HepG2 (cell line): ENCODE data around the gene HELZ2. TPM values are rescaled to one million over a fixed set of nuclear protein-coding genes. Genes with fewer than 3 reads are reported as not detected.
A peak's percentile ranks its signal among the peaks of the same experiment; 100 is the strongest.

Source experiments
- CBX1 ChIP-seq: IDR thresholded peaks from one replicate; pipeline ENCODE4 v1.6.1; 2016; ENCODE audit warnings: antibody characterized with exemption, low read depth
- GATA4 ChIP-seq: sonication (generic); IDR thresholded peaks from 2 replicates; pipeline ENCODE4 v1.6.1; 2016; ENCODE audit warnings: antibody characterized with exemption, low read depth, borderline replicate concordance
- GTF2F1 ChIP-seq: fragments of 150-350 bp; IDR thresholded peaks from 2 replicates; pipeline ENCODE4 v1.6.1; 2014; ENCODE audit warnings: low read length
- HDAC2 ChIP-seq: sonication (generic); formaldehyde crosslinking; IDR thresholded peaks from 2 replicates; pipeline ENCODE4 v1.4.0; 2020; ENCODE audit warnings: missing genetic modification reagents
- ISX ChIP-seq: sonication (generic); formaldehyde crosslinking; conservative IDR thresholded peaks from 2 replicates; pipeline ENCODE4 v1.5.0; 2020; ENCODE audit warnings: missing genetic modification reagents
- JUND ChIP-seq: sonication (generic); formaldehyde crosslinking; IDR thresholded peaks from 2 replicates; pipeline ENCODE4 v1.8.0; 2022; ENCODE audit warnings: mild to moderate bottlenecking, missing genetic modification reagents
- KLF13 ChIP-seq: sonication (generic); formaldehyde crosslinking; IDR thresholded peaks from 2 replicates; pipeline ENCODE4 v1.4.0; 2020; ENCODE audit warnings: mild to moderate bottlenecking, missing genetic modification reagents
- PRMT3 ChIP-seq: sonication (generic); formaldehyde crosslinking; IDR thresholded peaks from 2 replicates; pipeline ENCODE4 v1.8.1; 2022; ENCODE audit warnings: low read depth, mild to moderate bottlenecking, moderate library complexity, missing genetic modification reagents, borderline replicate concordance
- RFXAP ChIP-seq: sonication (generic); formaldehyde crosslinking; IDR thresholded peaks from 2 replicates; pipeline ENCODE4 v1.4.0; 2020; ENCODE audit warnings: missing genetic modification reagents, borderline replicate concordance
- TAF1 ChIP-seq: sonication (generic); formaldehyde crosslinking; IDR thresholded peaks from 2 replicates; pipeline ENCODE4 v1.4.0; 2020; ENCODE audit warnings: missing genetic modification reagents
- YEATS2 ChIP-seq: sonication (generic); formaldehyde crosslinking; IDR thresholded peaks from 2 replicates; pipeline ENCODE4 v1.4.0; 2020; ENCODE audit warnings: missing genetic modification reagents, borderline replicate concordance
- ZBTB3 ChIP-seq: sonication (generic); formaldehyde crosslinking; IDR thresholded peaks from 2 replicates; pipeline ENCODE4 v1.4.0; 2020; ENCODE audit warnings: low read depth, mild to moderate bottlenecking, moderate library complexity, missing genetic modification reagents, borderline replicate concordance
- ZFP36L1 ChIP-seq: sonication (generic); formaldehyde crosslinking; IDR thresholded peaks from 2 replicates; pipeline ENCODE4 v1.8.0; 2022; ENCODE audit warnings: mild to moderate bottlenecking, missing genetic modification reagents, moderate library complexity
- ZFX ChIP-seq: sonication (generic); formaldehyde crosslinking; IDR thresholded peaks from 2 replicates; pipeline ENCODE4 v1.4.0; 2020; ENCODE audit warnings: mild to moderate bottlenecking, low read depth, missing genetic modification reagents, moderate library complexity
- ZNF24 ChIP-seq: fragments of 450-650 bp; IDR thresholded peaks from 2 replicates; pipeline ENCODE4 v1.6.1; 2017; ENCODE audit warnings: antibody characterized with exemption, mild to moderate bottlenecking
- ZNF256 ChIP-seq: sonication (generic); formaldehyde crosslinking; conservative IDR thresholded peaks from 2 replicates; pipeline ENCODE4 v1.4.0; 2020; ENCODE audit warnings: missing genetic modification reagents
- ZNF264 ChIP-seq: sonication (generic); formaldehyde crosslinking; IDR thresholded peaks from 2 replicates; pipeline ENCODE4 v1.4.0; 2020; ENCODE audit warnings: missing genetic modification reagents
- ZNF296 ChIP-seq: sonication (generic); formaldehyde crosslinking; conservative IDR thresholded peaks from 2 replicates; pipeline ENCODE4 v1.5.0; 2020; ENCODE audit warnings: mild to moderate bottlenecking, missing genetic modification reagents
- ZNF547 ChIP-seq: sonication (generic); formaldehyde crosslinking; IDR thresholded peaks from 2 replicates; pipeline ENCODE4 v1.5.1; 2020; ENCODE audit warnings: mild to moderate bottlenecking, missing genetic modification reagents
- ZNF773 ChIP-seq: sonication (generic); formaldehyde crosslinking; IDR thresholded peaks from 2 replicates; pipeline ENCODE4 v1.4.0; 2020; ENCODE audit warnings: missing genetic modification reagents, borderline replicate concordance
- polyA plus RNA-seq, 8 experiments: library from polyadenylated mRNA; depleted of rRNA in 3 of 8; stranded (reverse) in 7 of 8; unstranded in 1 of 8; fragments of >200 nt; fragmentation: Illumina TruSeq in 4 of 8; extraction: Trizol in 4 of 8; gene quantifications; 2 replicates each; pipeline versions ENCODE4 v1.2.1 to v1.2.3, GENCODE V29; 2011 to 2016; ENCODE audit warnings: low read depth in 4 of 8, missing spikeins in 1 of 8, mixed read lengths in 1 of 8; ENCODE audit not compliant: insufficient read depth in 1 of 8
- total RNA-seq, 5 experiments: library from RNA; depleted of rRNA; stranded (reverse); fragments of >200 nt; fragmentation: Illumina TruSeq; extraction: Trizol; gene quantifications; 2 replicates each; pipeline ENCODE4 v1.2.3, GENCODE V29; 2016; ENCODE audit warnings: low read depth in 1 of 5
- TF ChIP-seq, protein P1 (sequence below): sonication (generic); formaldehyde crosslinking; conservative IDR thresholded peaks from 2 replicates; pipeline ENCODE4 v1.5.0; 2020; ENCODE audit warnings: missing genetic modification reagents
- TF ChIP-seq, protein P2 (sequence below): sonication (generic); formaldehyde crosslinking; IDR thresholded peaks from 2 replicates; pipeline ENCODE4; 2020; ENCODE audit warnings: missing genetic modification reagents, mild to moderate bottlenecking, borderline replicate concordance
- TF ChIP-seq, protein P3 (sequence below): sonication (generic); formaldehyde crosslinking; IDR thresholded peaks from 2 replicates; pipeline ENCODE4 v1.8.0; 2022; ENCODE audit warnings: missing genetic modification reagents, mild to moderate bottlenecking, borderline replicate concordance
- TF ChIP-seq, protein P4 (sequence below): sonication (generic); formaldehyde crosslinking; IDR thresholded peaks from 2 replicates; pipeline ENCODE4 v1.4.0; 2020; ENCODE audit warnings: low read depth, mild to moderate bottlenecking, missing genetic modification reagents

Gene HELZ2
- total and polyA plus RNA-seq, 2 of the 13 experiments (the other 11 are each of a cell fraction or from before 2014, with no cell fraction given): 9.6 to 10.1 TPM

DNA sequence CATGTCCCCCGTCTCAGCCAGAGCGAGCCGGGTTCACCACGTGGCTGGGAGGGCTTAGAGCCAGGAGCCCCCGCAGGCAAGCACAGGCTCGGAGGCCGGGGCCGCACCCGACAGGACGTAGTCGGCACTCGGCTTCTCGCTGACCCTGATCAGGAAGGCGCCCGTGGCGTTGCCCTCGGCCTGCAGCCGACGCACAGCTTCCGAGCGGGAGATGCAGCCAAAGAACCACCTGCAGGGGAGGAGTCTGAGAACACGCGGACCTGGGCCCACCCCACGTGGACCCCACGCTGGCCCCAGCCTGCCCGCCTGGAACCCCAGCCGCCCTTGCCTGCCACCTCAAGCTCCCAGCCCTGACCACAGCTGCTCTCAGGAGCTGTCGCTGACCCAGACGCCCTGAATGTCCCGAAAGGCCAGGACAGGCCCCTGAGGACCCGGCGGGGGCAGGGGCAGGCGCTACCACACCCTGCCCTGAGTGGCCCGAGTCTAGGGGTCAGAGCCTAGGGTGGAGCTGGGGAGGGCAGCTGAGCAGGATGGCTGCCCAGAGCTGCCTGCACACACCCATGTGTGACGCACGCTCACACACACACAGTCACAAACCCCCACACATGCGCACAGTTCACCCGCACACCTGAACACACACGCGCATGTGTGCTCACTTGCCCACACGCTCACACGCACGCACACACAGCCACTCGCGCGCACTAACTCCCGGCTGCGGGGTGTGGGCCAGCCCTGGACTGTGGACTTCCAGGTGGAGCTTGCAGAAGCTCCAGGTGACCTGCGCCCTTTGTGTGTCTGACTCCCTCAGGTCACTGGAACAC is 39.0 kb downstream of the HELZ2 start (continued):
- TF ChIP-seq PRMT3: no peak
- no peak for TF ChIP-seq ZNF24
- no peak for TF ChIP-seq RFXAP (CRISPR knock-in tag)
- TF ChIP-seq ZFP36L1 (CRISPR knock-in tag): no peak
- TF ChIP-seq ZNF264 (CRISPR knock-in tag): peak; percentile 96
- peak; percentile 23; the same call in 1 of the 2 replicates for TF ChIP-seq HDAC2 (CRISPR knock-in tag)
- TF ChIP-seq ZNF547 (CRISPR knock-in tag): peak; percentile 70
- TF ChIP-seq ZBTB3 (CRISPR knock-in tag): no peak
- no peak for TF ChIP-seq CBX1
- no peak for TF ChIP-seq ZFX (CRISPR knock-in tag)
- TF ChIP-seq, protein P1, sequence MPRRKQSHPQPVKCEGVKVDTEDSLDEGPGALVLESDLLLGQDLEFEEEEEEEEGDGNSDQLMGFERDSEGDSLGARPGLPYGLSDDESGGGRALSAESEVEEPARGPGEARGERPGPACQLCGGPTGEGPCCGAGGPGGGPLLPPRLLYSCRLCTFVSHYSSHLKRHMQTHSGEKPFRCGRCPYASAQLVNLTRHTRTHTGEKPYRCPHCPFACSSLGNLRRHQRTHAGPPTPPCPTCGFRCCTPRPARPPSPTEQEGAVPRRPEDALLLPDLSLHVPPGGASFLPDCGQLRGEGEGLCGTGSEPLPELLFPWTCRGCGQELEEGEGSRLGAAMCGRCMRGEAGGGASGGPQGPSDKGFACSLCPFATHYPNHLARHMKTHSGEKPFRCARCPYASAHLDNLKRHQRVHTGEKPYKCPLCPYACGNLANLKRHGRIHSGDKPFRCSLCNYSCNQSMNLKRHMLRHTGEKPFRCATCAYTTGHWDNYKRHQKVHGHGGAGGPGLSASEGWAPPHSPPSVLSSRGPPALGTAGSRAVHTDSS (CRISPR knock-in tag): no peak
- TF ChIP-seq, protein P2, sequence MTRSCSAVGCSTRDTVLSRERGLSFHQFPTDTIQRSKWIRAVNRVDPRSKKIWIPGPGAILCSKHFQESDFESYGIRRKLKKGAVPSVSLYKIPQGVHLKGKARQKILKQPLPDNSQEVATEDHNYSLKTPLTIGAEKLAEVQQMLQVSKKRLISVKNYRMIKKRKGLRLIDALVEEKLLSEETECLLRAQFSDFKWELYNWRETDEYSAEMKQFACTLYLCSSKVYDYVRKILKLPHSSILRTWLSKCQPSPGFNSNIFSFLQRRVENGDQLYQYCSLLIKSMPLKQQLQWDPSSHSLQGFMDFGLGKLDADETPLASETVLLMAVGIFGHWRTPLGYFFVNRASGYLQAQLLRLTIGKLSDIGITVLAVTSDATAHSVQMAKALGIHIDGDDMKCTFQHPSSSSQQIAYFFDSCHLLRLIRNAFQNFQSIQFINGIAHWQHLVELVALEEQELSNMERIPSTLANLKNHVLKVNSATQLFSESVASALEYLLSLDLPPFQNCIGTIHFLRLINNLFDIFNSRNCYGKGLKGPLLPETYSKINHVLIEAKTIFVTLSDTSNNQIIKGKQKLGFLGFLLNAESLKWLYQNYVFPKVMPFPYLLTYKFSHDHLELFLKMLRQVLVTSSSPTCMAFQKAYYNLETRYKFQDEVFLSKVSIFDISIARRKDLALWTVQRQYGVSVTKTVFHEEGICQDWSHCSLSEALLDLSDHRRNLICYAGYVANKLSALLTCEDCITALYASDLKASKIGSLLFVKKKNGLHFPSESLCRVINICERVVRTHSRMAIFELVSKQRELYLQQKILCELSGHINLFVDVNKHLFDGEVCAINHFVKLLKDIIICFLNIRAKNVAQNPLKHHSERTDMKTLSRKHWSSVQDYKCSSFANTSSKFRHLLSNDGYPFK (CRISPR knock-in tag): 0 out of 2 replicates have a peak, but pooled peaks have one; percentile 24
- TF ChIP-seq GTF2F1: no peak
- TF ChIP-seq ZNF773 (CRISPR knock-in tag): no peak
- TF ChIP-seq, protein P3, sequence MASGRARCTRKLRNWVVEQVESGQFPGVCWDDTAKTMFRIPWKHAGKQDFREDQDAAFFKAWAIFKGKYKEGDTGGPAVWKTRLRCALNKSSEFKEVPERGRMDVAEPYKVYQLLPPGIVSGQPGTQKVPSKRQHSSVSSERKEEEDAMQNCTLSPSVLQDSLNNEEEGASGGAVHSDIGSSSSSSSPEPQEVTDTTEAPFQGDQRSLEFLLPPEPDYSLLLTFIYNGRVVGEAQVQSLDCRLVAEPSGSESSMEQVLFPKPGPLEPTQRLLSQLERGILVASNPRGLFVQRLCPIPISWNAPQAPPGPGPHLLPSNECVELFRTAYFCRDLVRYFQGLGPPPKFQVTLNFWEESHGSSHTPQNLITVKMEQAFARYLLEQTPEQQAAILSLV (CRISPR knock-in tag): peak; percentile 70; the same call in 1 of the 2 replicates
- TF ChIP-seq ISX (CRISPR knock-in tag): no peak
- TF ChIP-seq ZNF256: no peak
- TF ChIP-seq YEATS2 (CRISPR knock-in tag): no peak
- TF ChIP-seq, protein P4, sequence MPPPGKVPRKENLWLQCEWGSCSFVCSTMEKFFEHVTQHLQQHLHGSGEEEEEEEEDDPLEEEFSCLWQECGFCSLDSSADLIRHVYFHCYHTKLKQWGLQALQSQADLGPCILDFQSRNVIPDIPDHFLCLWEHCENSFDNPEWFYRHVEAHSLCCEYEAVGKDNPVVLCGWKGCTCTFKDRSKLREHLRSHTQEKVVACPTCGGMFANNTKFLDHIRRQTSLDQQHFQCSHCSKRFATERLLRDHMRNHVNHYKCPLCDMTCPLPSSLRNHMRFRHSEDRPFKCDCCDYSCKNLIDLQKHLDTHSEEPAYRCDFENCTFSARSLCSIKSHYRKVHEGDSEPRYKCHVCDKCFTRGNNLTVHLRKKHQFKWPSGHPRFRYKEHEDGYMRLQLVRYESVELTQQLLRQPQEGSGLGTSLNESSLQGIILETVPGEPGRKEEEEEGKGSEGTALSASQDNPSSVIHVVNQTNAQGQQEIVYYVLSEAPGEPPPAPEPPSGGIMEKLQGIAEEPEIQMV (CRISPR knock-in tag): no peak; the same call in 1 of the 2 replicates
- no peak for TF ChIP-seq KLF13 (CRISPR knock-in tag)
- TF ChIP-seq TAF1 (CRISPR knock-in tag): peak; percentile 33; the same call in 1 of the 2 replicates
- no peak for TF ChIP-seq GATA4
- TF ChIP-seq ZNF296 (CRISPR knock-in tag): 0 out of 2 replicates have a peak, but pooled peaks have one; percentile 45
- TF ChIP-seq JUND (CRISPR knock-in tag): no peak
